Gastrocnemius medialis (tissue), 4 donors: ENCODE measurements around the gene TYW1B.
"Not testable (repeated sequence)": the region's sequence is repeated elsewhere in the genome, so short reads cannot be mapped to it uniquely, and the experiment has no call there.

Experiments
- CTCF ChIP-seq, 5 experiments: fragments of 450-650 bp in 3 of 5; fragments of 200-600 bp in 2 of 5; sonication (generic) in 2 of 5; IDR thresholded peaks in 4 of 5; conservative IDR thresholded peaks in 1 of 5; 1 replicate in 4 of 5; 2 replicates in 1 of 5; pipeline ENCODE4 v1.5.1; 2016 to 2019; ENCODE audit warnings: antibody characterized with exemption in 5 of 5, mild to moderate bottlenecking in 3 of 5, moderate library complexity in 3 of 5
- POLR2A ChIP-seq, 2 donors: fragments of 450-650 bp; IDR thresholded peaks; one replicate each; pipeline ENCODE4 v1.6.1; 2017; ENCODE audit warnings: antibody characterized with exemption in 2 of 2, mild to moderate bottlenecking in 2 of 2, moderate library complexity in 2 of 2

GRCh38 chr7:72783601-72784370 lies 44.2 kb downstream of the TYW1B start:
- TF ChIP-seq CTCF (IDR thresholded peaks at IDR 0.05 in 4 of 5, conservative IDR thresholded peaks at IDR 0.05 in 1 of 5); POLR2A (IDR thresholded peaks at IDR 0.05): not testable (repeated sequence)
